T-helper 17 cell (primary cell): ENCODE results near the gene AIRE. TPM values are rescaled to one million over a fixed set of nuclear protein-coding genes. Genes with fewer than 3 reads are reported as not detected.

ENCODE experiments used
- ATAC-seq: fragments of 150-1000 bp; cut with Tn5 transposase; 2 replicates; pipeline ENCODE4 v1.10.0; 2021; ENCODE audit warnings: mild to moderate bottlenecking, moderate library complexity
- DNase-seq, 3 donors: peaks; one replicate each; pipeline versions ENCODE4 v3.0.0 to v3.0.0-alpha.2; 2020 to 2021
- H3K9me3 ChIP-seq: one replicate; pipeline ENCODE4 v1.7.0; 2013; ENCODE audit warnings: low read length, mild to moderate bottlenecking; ENCODE audit not compliant: control insufficient read depth, poor library complexity, severe bottlenecking
- H3K27ac Mint-ChIP-seq: one replicate; pipeline ENCODE4 v1.8.0; 2022; ENCODE audit warnings: mild to moderate bottlenecking, moderate library complexity, mixed read lengths
- H3K27me3 Mint-ChIP-seq: one replicate; pipeline ENCODE4 v1.8.0; 2022; ENCODE audit warnings: mixed read lengths
- H3K36me3 Mint-ChIP-seq: one replicate; pipeline ENCODE4 v1.8.0; 2022; ENCODE audit warnings: low read depth, mixed read lengths
- H3K4me1 Mint-ChIP-seq: one replicate; pipeline ENCODE4 v1.8.0; 2022; ENCODE audit warnings: mild to moderate bottlenecking, mixed read lengths
- H3K4me3 Mint-ChIP-seq: one replicate; pipeline ENCODE4 v1.8.0; 2022; ENCODE audit warnings: mild to moderate bottlenecking, moderate library complexity, mixed read lengths
- total RNA-seq, 4 donors: library from RNA in 2 of 4; stranded (reverse) in 2 of 4; gene quantifications; one replicate each; pipeline ENCODE4 v1.2.3 and lab custom pipeline; 2022 to 2026

AIRE gene
- total RNA-seq, 2 donors from 2014 or later: 1.4 to 3.4 TPM

DNA sequence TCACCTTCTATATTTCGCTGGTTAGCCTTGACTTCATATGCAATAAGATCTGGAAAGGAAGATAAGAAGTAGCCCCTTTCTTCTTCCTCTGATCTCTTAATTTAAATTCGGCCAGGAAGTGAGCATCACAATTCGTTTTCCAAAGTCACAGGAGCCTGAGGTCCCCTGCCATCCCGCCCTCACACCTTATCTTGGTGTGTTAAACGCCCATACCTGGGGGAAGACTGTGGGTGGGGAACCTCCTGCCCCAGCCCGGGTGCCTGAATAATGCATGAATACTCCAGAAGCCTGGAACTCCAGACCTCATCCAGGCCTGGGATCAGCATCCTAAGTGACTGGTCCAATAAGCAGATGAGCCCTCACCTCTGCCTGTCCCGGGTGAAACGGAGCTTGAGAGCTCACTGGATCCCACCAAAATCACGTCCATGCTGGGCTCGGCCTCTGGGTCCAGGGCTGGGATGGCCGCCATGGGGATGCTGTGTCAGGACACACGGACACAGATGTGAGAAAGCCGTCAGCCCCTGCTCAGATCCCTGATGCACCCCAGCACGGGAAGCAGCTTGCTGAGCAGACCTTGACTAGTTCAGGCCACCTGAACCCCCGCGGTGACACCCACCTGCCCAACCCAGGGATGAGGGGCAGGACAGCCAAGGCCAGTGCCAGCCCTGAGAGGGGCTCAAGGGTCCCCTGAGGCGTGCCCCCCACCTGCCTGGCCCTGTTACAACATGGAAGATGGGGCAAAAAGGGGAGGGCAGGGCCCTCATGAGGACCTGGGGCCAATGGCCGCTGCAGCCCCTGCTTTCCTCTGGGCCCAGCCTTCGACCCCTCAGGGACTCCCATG lies 24.7 kb upstream of the AIRE start:
- DNase-seq: no peak
- H3K9me3 ChIP-seq: no peaks in the 10 kb centered on the region
- ATAC-seq: no peak

GRCh38 chr21:44261675-44262295 lies 23.9 kb upstream of the AIRE start, which contains the start of gene DNMT3L:
TSS of gene DNMT3L (minus strand) at chr21:44261897. CDS start at chr21:44261259, 638 bp downstream.
- no peaks in the 10 kb centered on the region for H3K36me3 Mint-ChIP-seq
- H3K9me3 ChIP-seq: no peaks in the 10 kb centered on the region
- H3K27ac Mint-ChIP-seq: no peak within 1 kb of the TSS
- ATAC-seq (no peak), DNase-seq (no peak)
- H3K27me3 Mint-ChIP-seq: peaks cover 7% of the 10 kb centered on the region
- no peaks in the 10 kb centered on the region for H3K4me1 Mint-ChIP-seq
- H3K4me3 Mint-ChIP-seq: no peak within 1 kb of the TSS

More for the DNA sequence above, 24.7 kb upstream of the AIRE start:
- H3K4me1 Mint-ChIP-seq: no peaks in the 10 kb centered on the region
- no peaks in the 10 kb centered on the region for H3K36me3 Mint-ChIP-seq
- peaks cover 7% of the 10 kb centered on the region for H3K27me3 Mint-ChIP-seq
- no peak overlapping the region for H3K4me3 Mint-ChIP-seq
- no peak overlapping the region for H3K27ac Mint-ChIP-seq

DNA sequence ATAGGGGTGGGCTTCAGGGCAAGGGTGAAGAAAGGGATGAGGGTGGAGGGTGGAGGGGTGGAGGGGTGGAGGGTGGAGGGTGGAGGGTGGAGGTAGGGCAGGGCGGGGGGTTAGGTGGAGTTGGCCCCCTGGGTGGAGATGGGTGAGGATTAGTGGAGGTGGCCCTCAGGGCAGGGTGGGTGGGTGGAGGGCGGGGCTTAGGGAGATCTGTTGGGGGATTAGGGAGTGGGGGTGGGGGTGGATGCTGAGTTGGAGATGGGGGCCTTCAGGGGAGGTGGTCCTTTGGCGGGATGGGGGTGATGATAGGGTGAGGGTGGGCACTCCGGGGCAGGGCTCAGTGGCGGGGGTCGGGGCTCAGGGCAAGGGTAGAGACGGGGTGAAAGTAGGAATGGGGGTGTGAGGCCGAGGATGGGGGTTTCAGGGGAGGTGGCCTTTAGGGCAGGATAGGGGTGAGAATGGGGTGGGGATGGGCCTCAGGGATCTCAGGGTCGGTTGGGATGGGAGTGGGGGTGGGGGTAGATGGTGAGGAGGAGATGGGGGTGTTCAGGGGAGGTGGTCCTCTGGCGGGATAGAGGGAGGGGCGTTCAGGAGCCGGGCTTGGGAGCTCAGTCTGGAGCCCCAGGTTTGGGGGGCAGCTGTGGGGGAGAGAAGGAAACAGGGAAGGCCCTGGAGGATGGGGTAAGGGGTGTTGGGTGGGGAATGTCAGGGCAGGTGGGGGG lies 23.2 kb upstream of the AIRE start:
- DNase-seq (no peak), ATAC-seq (no peak)
- no peak overlapping the region for H3K4me3 Mint-ChIP-seq
- no peaks in the 10 kb centered on the region for H3K36me3 Mint-ChIP-seq
- H3K27ac Mint-ChIP-seq: no peak overlapping the region
- no peaks in the 10 kb centered on the region for H3K9me3 ChIP-seq
- no peaks in the 10 kb centered on the region for H3K4me1 Mint-ChIP-seq
- H3K27me3 Mint-ChIP-seq: peaks cover 7% of the 10 kb centered on the region

- Mint-ChIP-seq H3K36me3 (no peaks in the 10 kb centered on the region), H3K27ac (no peak overlapping the region), H3K4me3 (no peak overlapping the region), H3K27me3 (peaks cover 6% of the 10 kb centered on the region), H3K4me1 (no peaks in the 10 kb centered on the region)
- H3K9me3 ChIP-seq: no peaks in the 10 kb centered on the region
- no peak for ATAC-seq
- no peak for DNase-seq
These were observed 22.4 kb upstream of the AIRE start for GRCh38 chr21:44263221-44263760.

DNA sequence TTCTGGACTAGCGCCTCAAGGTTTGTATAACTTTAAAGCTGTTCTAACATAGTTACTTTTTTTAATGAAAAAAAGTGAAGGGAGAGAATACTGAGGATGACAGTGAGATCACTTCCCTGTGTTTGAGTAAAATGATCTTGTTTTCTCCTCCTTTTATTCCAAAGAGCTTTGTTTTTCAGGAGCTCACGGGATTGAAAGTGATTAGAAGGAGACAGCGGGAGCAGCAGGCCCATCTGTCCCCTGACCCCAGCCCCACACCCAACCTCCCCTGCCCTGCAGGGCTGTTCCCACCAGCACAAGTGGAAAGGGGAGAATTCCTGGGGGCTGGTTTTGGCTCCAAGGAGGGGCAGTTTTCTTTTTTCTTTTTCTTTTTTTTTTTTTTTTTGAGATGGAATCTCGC lies 21.9 kb upstream of the AIRE start:
- H3K9me3 ChIP-seq: no peaks in the 10 kb centered on the region
- DNase-seq: no peak
- no peaks in the 10 kb centered on the region for H3K4me1 Mint-ChIP-seq
- H3K27ac Mint-ChIP-seq: no peak overlapping the region
- no peak overlapping the region for H3K4me3 Mint-ChIP-seq
- no peaks in the 10 kb centered on the region for H3K36me3 Mint-ChIP-seq
- ATAC-seq: no peak
- peaks cover 1% of the 10 kb centered on the region for H3K27me3 Mint-ChIP-seq

GRCh38 chr21:44265734-44266270 lies 19.9 kb upstream of the AIRE start:
- no peaks in the 10 kb centered on the region for H3K36me3 Mint-ChIP-seq
- H3K27ac Mint-ChIP-seq: no peak overlapping the region
- ATAC-seq (no peak), DNase-seq (no peak)
- H3K4me1 Mint-ChIP-seq: peaks cover 3% of the 10 kb centered on the region
- H3K4me3 Mint-ChIP-seq: no peak overlapping the region
- H3K9me3 ChIP-seq: no peaks in the 10 kb centered on the region
- H3K27me3 Mint-ChIP-seq: no peaks in the 10 kb centered on the region

- peak in 1 of 3 donors; percentile 11 for DNase-seq
- H3K4me3 Mint-ChIP-seq: no peak overlapping the region
These were observed 18.0 kb upstream of the AIRE start for GRCh38 chr21:44267655-44268142.

GRCh38 chr21:44269090-44269489 lies 16.6 kb upstream of the AIRE start:
- peak in 1 of 3 donors; percentile 7 for DNase-seq
- Mint-ChIP-seq H3K27me3 (no peaks in the 10 kb centered on the region), H3K27ac (no peak overlapping the region)

More at GRCh38 chr21:44267655-44268142, 18.0 kb upstream of the AIRE start:
- H3K27me3 Mint-ChIP-seq: no peaks in the 10 kb centered on the region
- H3K4me1 Mint-ChIP-seq: peaks cover 3% of the 10 kb centered on the region
- no peaks in the 10 kb centered on the region for H3K36me3 Mint-ChIP-seq
- no peak overlapping the region for H3K27ac Mint-ChIP-seq
- ATAC-seq: no peak
- no peaks in the 10 kb centered on the region for H3K9me3 ChIP-seq

GRCh38 chr21:44271558-44272283 lies 14.0 kb upstream of the AIRE start:
- H3K4me1 Mint-ChIP-seq: peaks cover 3% of the 10 kb centered on the region
- DNase-seq: peak in 1 of 3 donors; percentile 8
- ATAC-seq: no peak
- H3K36me3 Mint-ChIP-seq: no peaks in the 10 kb centered on the region
- H3K9me3 ChIP-seq: no peaks in the 10 kb centered on the region
- no peaks in the 10 kb centered on the region for H3K27me3 Mint-ChIP-seq
- H3K4me3 Mint-ChIP-seq: peak overlapping the region; percentile 55
- H3K27ac Mint-ChIP-seq: no peak overlapping the region

More at GRCh38 chr21:44269090-44269489, 16.6 kb upstream of the AIRE start:
- Mint-ChIP-seq H3K4me1 (peaks cover 3% of the 10 kb centered on the region), H3K4me3 (no peak overlapping the region), H3K36me3 (no peaks in the 10 kb centered on the region)
- no peak for ATAC-seq
- no peaks in the 10 kb centered on the region for H3K9me3 ChIP-seq

- Mint-ChIP-seq H3K27me3 (no peaks in the 10 kb centered on the region), H3K4me3 (peak overlapping the region; percentile 55), H3K4me1 (peaks cover 3% of the 10 kb centered on the region), H3K36me3 (no peaks in the 10 kb centered on the region), H3K27ac (no peak overlapping the region)
- ATAC-seq (no peak), DNase-seq (peak in 1 of 3 donors; percentile 4)
- H3K9me3 ChIP-seq: no peaks in the 10 kb centered on the region
These were observed 13.3 kb upstream of the AIRE start for GRCh38 chr21:44272284-44272858.

GRCh38 chr21:44273046-44273445 lies 12.6 kb upstream of the AIRE start:
- DNase-seq (peak in 1 of 3 donors; percentile 8), ATAC-seq (no peak)
- H3K9me3 ChIP-seq: no peaks in the 10 kb centered on the region
- Mint-ChIP-seq H3K4me3 (no peak overlapping the region), H3K36me3 (no peaks in the 10 kb centered on the region), H3K4me1 (peaks cover 3% of the 10 kb centered on the region), H3K27me3 (no peaks in the 10 kb centered on the region), H3K27ac (no peak overlapping the region)

DNA sequence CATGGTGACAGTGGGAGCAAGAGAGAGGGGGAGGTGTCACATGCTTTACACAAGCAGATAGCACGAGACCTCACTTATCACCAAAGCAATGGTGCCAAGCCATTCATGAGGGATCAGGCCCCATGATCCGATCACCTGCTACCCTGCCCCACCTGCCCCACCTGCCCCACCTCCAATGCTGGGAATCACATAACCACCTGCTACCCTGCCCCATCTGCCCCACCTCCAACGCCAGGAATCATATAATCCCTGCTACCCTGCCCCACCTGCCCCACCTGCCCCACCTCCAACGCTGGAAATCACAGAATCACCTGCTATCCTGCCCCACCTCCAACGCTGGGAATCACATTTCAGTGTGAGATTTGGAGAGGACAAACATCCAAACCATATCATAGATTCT lies 10.6 kb upstream of the AIRE start:
- ATAC-seq (no peak), DNase-seq (peak in 1 of 3 donors; percentile 0)
- no peaks in the 10 kb centered on the region for H3K36me3 Mint-ChIP-seq
- no peak overlapping the region for H3K4me3 Mint-ChIP-seq
- H3K9me3 ChIP-seq: no peaks in the 10 kb centered on the region
- no peak overlapping the region for H3K27ac Mint-ChIP-seq
- H3K27me3 Mint-ChIP-seq: no peaks in the 10 kb centered on the region
- peaks cover 2% of the 10 kb centered on the region for H3K4me1 Mint-ChIP-seq
